GM21619 (cell line): Measurements from ENCODE around the gene ADCY9.
"Not testable (repeated sequence)": the region's sequence is repeated elsewhere in the genome, so short reads cannot be mapped to it uniquely, and the experiment has no call there.

Source experiments
- ATAC-seq: cut with Tn5 transposase; IDR thresholded peaks from one replicate; pipeline ENCODE4 v1.9.1; 2021; ENCODE audit not compliant: unreplicated experiment

ADCY9 gene

DNA sequence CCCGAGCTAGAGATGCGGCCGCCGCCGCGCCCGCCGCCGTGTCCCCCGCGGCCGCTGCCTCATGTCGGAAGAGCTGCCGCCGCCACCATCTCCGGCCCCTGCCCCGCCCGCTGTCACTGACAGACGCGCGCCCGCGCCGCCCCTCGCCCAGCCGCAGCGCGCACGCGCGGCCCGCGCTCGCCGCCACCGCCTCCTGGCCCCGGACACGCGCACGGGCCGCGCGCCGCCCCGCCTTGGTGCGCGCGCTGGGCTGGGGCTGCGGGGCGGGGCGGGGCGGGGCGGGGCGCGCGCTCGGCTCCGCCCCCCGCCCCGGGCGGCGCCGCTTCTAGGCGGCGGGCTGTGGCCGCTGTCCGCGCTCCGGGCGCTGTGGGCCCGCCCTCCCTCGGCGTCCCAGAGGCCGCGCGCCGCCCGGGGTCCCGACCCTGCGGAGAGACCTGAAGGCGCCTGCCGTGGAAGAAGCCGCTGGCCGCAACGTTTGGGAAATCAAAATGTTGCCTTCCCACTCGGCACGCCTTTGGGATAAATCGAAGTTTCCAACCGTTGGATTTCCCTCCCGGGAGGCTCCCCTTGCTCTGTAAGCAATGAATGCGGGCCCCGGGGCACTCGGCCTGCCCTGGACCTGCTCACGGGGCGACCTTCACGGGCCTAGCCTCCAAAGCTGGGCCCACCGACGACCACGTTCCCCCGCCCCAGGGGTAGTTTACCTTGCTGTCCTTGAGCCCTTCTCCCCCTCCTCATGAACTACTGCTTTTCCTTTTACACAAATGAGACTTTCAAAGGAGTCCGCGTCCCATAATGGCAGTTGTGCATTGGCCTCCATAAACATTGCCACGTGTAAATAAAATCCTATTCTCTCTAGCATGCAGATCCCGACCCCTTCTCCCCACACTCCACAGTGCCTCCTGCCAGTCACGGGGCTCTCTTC is at the start of gene ADCY9:
ADCY9 (minus strand) TSS at position 118 of the 925 bp plus-strand sequence. CDS start 1,000 bp downstream, outside the sequence.
- peak; percentile 68 for ATAC-seq

DNA sequence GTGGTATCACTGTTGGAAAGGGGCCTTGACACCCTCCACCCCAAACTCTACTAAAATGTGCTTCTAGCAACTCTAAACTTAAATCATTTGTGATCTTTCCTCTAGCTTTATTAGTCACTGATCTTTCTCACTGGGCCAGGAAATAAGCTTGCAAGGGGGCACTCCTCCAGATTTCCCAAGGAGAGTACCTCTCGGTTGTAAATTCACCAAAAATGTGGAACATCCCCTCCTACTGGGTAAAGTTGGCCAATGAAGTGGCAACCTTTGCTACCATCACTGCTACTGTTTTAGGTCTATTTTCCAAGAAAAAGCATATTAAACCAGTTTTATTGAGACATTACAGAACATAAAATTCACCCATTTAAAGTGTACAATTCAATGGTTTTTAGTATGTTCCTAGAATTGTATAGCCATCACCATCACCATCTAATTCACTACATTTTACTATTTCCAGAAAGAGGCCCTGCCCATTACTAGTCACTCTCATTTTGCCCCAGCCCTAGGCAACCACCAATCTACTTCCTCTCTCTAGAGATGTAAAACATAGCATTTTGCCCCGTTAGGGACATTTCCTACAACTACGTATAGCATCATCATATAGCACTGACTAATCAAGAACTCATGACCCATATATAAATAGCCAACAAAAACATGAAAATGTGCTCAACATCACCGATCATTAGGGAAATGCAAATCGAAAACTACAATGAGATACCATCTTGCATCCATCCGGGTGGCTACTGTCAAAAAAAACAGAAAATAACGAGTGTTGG is 44.6 kb upstream of the ADCY9 start:
- ATAC-seq = peak; percentile 61

DNA sequence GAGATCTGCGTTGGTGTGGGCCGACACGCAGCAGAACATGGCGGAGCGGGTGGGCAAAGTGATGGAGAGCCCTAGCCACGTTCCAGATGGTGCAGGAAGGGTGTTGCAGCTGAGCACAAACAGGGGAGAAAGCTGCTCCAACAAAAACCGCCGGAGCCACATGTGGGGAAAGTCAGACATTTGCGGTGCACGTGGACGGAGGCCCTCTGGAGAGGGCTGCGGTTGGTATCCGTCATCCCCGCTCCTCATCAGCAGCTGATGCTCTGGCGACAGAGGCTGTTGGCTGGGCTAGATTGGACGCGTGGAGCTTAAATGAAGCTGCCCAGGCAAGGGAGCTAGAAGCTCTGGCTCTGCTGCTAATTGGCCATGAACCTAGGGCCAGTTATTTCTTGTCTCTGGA is 43.5 kb upstream of the ADCY9 start:
- no peak for ATAC-seq

DNA sequence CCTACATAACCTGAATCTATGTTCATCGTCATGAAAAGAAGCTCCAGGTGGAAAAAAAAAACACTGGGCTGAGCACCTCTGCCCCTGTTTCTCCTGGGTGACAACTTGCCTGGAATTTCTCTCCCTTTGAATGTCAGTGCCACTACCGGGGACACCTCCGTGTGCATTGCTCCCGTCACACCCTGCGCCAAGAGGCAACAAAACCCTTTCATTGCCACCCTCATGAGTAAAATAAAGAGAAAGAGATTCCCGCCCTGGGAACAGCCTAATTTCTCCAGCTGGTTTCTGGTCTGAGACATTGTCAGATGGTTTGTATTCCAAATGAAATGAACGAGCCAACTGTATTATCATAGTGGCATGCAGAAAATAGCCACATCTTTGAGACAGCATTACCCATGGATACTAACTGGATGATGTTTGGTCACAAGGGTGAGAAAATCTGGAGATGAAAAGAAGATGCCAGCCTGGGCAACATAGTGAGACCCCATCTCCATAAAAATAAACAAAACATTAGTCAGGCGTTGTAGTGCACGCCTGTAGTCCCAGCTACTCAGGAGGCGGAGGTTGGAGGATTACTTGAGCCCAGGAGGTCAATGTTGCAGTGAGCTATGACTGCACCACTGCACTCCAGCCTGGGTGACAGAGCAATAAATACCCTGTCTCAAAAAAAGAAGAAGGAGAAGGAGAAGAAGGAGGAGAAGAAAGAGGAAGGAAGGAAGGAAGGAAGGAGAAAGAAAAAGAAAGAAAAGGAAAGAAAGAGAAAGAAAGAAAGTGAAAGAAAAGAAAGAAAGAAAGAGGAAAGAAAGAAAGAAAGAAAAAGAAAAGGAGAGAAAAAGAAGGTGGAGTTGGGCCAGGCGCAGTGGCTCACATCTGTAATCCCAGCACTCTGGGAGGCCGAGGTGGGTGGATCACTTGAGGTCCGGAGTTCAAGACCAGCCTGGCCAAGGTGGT is 42.2 kb upstream of the ADCY9 start:
- ATAC-seq = no peak

DNA sequence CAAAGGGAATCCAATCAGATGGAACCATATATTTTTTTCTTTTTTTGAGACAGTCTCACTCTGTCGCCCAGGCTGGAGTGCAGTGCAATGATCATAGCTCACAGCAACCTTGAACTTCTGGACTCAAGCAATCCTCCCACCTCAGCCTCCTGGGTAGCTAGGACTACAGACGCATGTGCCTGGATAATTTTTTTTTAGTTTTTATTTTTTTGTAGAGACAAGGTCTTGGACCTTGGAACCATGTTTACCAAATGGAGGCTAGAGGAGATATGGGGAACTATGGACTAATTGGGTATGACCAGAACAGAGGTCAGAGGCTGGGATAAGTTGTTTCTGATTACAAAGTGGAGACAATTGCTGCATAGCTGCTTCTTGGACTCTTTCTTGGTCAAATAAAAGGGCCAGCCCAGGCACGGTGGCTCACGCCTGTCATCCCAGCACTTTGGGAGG is 41.2 kb upstream of the ADCY9 start:
- ATAC-seq = no peak

DNA sequence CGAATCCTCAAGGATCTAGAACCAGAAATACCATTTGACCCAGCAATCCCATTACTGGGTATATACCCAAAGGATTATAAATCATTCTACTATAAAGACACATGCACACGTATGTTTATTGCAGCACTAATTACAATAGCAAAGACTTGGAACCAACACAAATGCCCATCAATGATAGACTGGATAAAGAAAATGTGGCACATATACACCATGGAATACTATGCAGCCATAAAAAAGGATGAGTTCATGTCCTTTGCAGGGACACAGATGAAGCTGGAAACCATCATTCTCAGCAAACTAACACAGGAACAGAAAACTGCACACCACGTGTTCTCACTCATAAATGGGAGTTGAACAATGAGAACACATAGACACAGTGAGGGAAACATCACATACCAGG is 40.3 kb upstream of the ADCY9 start:
- not testable (repeated sequence) for ATAC-seq

DNA sequence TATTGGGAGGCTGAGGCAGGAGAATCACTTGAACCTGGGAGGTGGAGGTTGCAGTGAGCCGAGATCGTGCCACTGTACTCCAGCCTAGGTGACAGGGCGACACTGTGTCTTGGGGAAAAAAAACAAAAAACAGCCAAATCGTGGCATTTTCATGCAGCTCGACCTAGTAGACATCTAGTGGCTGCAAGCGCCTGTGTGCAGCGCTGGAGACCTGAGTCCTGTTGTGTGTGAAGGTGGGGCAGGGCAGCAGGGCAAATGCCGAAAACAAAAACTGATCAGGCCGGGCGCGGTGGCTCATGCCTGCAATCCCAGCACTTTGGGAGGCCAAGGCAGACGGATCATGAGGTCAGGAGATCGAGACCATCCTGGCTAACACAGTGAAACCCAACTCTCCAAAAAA is 37.1 kb upstream of the ADCY9 start:
- not testable (repeated sequence) for ATAC-seq

DNA sequence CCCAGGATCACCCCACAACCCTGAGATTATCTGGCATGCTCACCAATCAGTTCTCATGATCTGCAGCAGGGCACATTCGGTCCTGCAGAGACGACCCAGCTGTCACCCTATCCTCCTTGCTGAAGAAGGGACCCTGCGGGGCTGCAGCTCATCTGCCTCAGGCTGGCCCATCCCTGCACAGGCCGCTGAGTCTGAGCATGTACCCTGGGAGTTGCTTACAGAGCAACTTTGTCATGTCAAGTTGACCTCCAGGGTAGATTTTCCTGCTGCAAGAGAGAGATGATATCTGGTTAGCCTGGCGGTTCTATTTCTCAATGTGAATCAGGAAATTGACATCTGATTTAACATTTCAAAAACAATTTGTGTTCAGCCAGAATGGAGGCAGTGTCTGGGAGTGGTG is 36.0 kb upstream of the ADCY9 start:
- no peak for ATAC-seq

DNA sequence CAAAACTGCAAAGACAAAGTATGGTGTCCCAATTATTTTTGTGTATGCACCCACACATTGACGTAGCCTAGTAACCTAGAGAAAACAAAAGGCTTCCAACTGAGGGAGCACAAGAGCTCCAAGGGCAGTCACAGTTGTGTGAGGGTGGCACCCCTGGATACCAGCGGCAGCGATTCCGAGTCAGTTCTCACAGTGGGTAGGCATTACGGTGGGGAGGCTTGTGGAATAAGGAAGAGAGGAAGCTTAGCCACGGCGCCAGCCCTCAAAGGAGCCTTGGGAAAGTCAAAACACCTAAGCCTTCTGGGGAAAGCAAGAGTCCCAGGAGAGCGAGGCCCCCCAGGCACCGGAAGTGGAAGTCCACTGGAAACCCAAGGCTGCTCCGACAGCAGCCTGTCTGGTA is 31.0 kb upstream of the ADCY9 start:
- no peak for ATAC-seq

DNA sequence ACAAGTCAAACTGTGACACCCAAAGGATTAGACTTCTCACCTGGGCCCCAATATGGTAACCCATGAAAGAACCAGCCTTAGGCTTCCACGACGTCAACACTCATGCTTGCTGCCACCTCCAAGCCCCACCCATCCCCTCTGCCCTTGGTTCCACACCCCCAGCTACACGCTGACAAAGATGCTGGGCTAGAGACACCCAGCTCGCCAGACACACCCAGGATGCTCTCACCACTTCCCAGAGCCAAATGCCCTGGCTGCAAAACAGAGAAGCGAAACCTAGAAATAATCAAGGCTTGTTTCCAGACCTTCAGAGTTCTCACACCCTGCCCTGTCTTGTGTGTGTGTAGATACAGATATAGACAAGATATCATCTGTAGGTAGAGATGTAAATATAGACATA is 26.0 kb upstream of the ADCY9 start:
- ATAC-seq = no peak

DNA sequence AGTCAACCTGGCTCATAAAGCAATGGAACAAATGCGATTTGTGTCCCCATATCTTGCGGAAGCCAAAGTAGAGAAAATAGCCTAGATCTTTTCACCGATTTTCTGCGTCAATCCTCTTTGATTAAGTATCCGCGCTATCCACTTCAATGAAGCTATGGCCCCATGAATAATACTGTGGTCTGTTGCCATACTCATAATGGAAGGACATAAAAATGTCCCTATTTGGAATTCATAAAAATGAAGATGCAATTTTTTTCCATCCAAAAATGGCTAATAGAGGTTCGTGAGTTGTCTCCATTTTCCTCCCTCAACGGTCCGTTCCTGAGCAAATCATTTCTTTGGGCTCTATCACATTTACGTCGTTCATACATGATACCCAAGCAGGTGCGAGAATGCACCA is 25.4 kb upstream of the ADCY9 start:
- no peak for ATAC-seq

DNA sequence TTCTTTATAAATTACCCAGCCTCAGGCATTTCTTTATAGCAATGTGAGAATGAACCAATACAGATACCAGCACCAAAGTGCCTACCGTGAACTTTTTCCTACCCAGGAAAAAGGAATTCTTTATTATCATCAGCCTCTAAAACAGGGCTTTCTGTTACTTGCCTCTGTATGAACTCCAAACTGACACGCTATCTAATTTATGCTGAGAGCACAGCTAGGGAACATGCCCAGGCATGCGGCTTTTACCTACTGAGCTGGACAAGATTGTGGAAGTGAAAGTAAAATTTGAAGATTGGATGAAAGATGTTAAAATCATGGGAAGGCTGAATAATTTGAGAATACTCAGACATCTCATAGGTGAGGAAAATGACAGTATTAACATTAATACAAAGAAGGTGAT is 24.4 kb upstream of the ADCY9 start:
- no peak for ATAC-seq

DNA sequence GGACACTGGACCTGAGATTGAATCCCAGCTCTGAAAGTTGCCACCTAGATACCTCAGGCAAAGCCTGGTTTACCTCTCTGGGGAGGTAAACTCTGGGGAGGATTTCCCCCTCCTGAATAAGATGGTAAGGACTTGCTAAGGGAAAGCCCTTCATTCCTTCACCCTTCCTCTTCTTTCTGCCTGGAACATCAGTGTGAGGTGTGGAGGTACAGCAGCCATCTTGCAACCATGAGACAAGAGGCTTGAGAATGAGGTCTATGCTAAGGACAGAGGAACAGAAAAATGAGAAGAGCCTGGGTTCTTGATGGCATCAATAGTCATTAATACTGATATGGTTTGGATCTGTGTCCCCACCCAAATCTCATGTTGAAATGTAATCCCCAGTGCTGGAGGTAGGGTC is 23.7 kb upstream of the ADCY9 start:
- ATAC-seq = no peak

DNA sequence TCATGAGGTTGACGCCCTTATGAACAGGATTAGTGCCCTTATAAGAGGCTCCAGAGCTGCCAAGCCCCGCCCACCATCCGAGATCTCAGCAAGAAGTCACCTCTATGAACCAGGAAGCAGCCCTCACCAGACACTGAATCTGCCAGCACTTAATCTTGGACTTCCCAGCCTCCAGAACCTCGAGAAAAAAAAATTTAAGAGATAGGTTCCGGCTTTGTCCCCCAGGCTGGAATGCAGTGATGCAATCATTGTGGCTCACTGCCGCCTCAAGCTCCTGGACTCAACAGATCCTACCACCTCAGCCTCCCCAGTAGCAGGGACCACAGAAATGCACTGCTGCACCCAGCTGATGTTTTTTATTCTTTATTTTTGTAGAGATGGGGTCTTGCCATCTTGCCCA is 22.5 kb upstream of the ADCY9 start:
- ATAC-seq = no peak

DNA sequence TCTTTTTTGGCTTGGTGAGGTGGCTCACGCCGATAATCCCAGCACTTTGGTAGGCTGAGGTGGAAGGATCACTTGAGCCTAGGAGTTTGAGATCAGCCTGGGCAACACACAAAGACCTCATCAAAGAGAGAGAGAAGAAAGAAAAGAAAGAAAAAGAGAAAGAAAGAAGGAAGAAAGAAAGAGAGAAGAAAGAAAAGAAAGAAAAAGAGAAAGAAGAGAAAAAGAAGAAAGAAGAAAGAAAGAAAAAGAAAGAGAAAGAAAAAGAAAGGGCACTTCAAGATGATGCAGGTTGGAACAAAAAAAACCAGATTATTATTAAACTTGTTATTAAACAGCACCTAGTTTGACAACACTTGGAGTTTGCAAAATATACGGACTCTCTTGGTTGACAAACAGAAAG is 21.2 kb upstream of the ADCY9 start:
- no peak for ATAC-seq

DNA sequence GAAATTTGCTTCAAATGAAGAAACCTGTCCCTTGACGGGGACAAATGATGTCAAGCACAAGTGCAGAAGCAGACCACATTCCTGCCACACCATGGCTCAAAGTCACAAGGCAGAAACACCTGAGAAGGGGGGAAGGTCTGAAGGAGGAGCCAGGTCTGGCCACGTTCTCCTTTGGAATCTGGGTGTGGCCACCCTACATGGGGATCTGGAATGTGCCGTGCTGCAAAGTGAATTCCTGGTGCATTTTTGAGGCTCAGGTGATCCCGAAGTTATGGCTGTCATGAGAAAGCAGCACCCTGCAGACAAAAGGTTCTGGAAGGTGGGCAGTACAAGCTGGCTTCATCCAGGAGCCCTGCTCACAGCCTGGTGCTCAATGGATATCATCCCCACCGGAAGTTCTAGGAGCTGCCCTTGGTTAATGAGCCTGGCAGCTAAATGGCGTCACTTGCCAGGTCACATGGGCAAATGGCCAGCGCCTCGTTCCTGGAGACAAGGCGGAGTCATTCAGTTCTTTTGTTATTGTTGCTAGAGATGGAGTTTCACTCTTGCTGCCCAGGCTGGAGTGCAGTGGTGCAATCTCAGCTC is 20.1 kb upstream of the ADCY9 start:
- no peak for ATAC-seq

DNA sequence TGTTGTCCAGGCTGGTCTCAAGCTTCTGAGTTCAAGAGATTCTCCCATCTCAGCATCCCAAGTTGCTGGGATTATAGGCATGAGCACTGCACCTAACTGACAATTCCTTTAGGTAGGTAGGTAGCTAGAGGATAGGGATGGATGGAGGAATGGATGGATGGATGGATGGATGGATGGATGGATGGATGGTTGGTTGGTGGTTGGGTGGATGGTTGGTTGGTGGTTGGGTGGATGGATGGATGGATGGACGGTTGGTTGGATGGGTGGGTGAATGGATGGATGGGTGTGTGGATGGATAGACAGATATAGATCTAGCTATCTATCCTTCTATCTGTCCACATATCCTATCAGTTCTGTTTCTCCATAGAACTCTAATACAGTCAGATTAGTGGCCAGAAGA is 19.3 kb upstream of the ADCY9 start:
- no peak for ATAC-seq

DNA sequence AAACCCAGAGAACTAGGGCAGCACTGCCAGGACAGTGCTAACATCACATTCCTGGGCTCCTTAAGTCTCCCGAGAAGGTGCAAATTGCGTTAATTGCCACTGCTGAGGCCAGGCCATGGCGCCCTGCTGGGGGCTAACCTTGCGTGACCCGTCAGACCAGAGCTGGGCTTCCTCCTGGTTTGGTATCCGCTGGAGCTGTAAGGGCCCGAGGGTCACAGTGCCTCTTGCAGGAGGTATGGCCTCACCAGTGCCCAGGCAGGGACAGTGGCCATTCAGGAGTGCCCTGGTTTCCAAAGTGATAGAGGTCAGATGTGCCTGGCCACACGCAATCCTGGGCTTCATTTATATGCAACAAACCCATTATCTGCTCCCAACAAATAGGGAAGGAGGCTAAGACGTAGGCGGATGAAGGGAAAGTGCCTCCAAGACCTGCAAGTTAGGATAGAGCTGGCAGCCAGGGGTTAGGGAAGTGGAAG is 17.7 kb upstream of the ADCY9 start:
- no peak for ATAC-seq

DNA sequence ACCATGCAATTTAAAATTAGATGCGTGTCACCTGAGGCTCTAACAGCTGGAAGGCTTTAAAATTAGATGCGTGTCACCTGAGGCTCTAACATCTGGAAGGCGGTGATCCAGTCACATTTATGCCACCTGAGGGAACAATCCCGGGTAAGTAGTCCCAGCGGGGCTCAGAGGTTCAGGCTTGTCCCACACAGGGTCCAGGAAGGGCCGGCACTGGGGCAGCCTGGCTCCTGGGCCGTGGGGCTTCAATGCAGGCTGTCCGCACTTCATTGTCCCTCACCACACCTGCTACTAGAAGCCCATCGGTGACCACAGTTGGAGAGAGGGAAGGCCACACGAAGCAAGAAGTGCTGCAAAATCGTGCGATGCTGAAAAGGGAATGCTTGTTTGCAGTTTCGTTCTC is 15.4 kb upstream of the ADCY9 start:
- ATAC-seq = no peak

DNA sequence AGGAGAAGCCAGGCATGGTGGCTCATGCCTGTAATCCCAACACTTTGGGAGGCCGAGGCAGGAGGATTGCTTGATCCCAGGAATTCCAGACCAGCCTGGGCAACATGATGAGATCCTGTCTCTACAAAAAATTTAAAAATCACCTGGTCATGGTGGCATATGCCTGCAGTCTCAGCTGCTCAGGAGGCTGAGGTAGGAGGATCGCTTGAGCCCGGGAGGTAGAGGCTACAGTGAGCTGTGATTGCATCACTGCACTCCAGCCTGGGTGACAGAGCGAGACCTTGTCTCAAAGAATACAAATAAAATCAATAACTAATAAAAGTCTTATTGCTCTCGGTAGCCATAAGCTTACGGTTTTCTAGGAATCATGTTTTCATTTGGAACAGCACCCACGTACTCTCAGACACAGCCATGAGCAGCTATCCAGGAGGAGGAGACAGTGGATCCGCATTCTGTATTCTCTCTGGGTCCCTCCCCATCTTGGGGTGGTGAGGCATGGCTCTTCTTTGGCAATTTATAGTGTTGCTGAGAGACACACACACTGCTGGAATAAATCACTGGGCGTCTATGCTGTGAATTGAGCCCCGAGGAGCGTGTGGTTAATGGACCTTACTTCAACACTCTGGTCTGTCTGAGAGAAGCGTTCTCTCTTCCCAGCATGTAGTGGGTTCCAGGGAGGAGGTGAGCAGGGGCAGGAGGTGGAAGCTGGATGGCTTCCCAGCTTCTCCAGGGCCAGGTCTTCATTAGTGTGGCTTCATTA is 8.5 kb upstream of the ADCY9 start:
- no peak for ATAC-seq
